H1 (cell line): ENCODE data around the gene ZBTB11. TPM values are rescaled to one million over a fixed set of nuclear protein-coding genes. Genes with fewer than 3 reads are reported as not detected.

Experiments
- CTCF ChIA-PET: fragments of 300-600 bp; sonication (Branson Sonifier 250); formaldehyde crosslinking; loops from one replicate; lab custom pipeline; 2021; ENCODE audit not compliant: partially characterized antibody; lab: Charles Lee
- POLR2A ChIA-PET: fragments of 300-600 bp; sonication (Branson Sonifier 250); formaldehyde crosslinking; loops from one replicate; lab custom pipeline; 2021; ENCODE audit warnings: inconsistent platforms; ENCODE audit not compliant: partially characterized antibody; lab: Charles Lee
- DNase-seq, 2 experiments: peaks; one replicate each; pipeline versions ENCODE4 v3.0.0 to v3.0.0-alpha.2; 2010 to 2022; ENCODE audit warnings: low spot score in 2 of 2, low read depth in 1 of 2, mixed read lengths in 1 of 2
- FAIRE-seq: peaks from 2 replicates; lab custom pipeline; 2011; peaks lifted over from hg19 to GRCh38; lab: Jason Lieb, UNC
- H2AFZ ChIP-seq: 2 replicates; pipeline ENCODE4 v1.8.1; 2012; ENCODE audit warnings: low read length, inconsistent platforms
- H2AK5ac ChIP-seq: 2 replicates; pipeline ENCODE4 v1.6.1; 2013; ENCODE audit warnings: low read depth, low read length
- H2BK120ac ChIP-seq: replicated peaks from 2 replicates; pipeline ENCODE3; 2013; ENCODE audit warnings: low read depth, low read length, inconsistent platforms
- H2BK12ac ChIP-seq: 2 replicates; pipeline ENCODE4 v1.6.1; 2013; ENCODE audit warnings: low read depth, low read length
- H2BK15ac ChIP-seq: 2 replicates; pipeline ENCODE4 v1.6.1; 2013; ENCODE audit warnings: low read length
- H2BK20ac ChIP-seq: 2 replicates; pipeline ENCODE4 v1.6.1; 2013; ENCODE audit warnings: low read length
- H2BK5ac ChIP-seq: 2 replicates; pipeline ENCODE4 v1.6.1; 2013; ENCODE audit warnings: low read depth, low read length
- H3K14ac ChIP-seq: 2 replicates; pipeline ENCODE4 v1.6.1; 2013; ENCODE audit warnings: inconsistent platforms; ENCODE audit not compliant: insufficient read length
- H3K18ac ChIP-seq: 2 replicates; pipeline ENCODE4 v1.6.1; 2013; ENCODE audit warnings: low read length; ENCODE audit errors: extremely low read depth
- H3K23ac ChIP-seq: 2 replicates; pipeline ENCODE4 v1.6.1; 2013; ENCODE audit warnings: inconsistent platforms; ENCODE audit not compliant: insufficient read length
- H3K23me2 ChIP-seq: 2 replicates; pipeline ENCODE4 v1.6.1; 2013; ENCODE audit warnings: low read depth, low read length
- H3K27ac ChIP-seq: 2 replicates; pipeline ENCODE4 v1.6.1; 2011; ENCODE audit warnings: low read depth, low read length, inconsistent platforms
- H3K27me3 ChIP-seq, 4 experiments: replicated peaks in 1 of 4; 1 replicate in 1 of 4; 2 replicates in 3 of 4; pipeline versions ENCODE4 v1.6.1 to v1.8.1; 2011 to 2013; ENCODE audit warnings: low read length in 3 of 4, mild to moderate bottlenecking in 3 of 4, inconsistent platforms in 2 of 4, mixed read lengths in 2 of 4, moderate library complexity in 1 of 4; ENCODE audit not compliant: control insufficient read depth in 3 of 4, insufficient read depth in 3 of 4; ENCODE audit errors: extremely low read depth in 1 of 4
- H3K36me3 ChIP-seq, 4 experiments: 2 replicates each; pipeline versions ENCODE4 v1.6.1 to v1.8.1; 2011 to 2013; ENCODE audit warnings: mild to moderate bottlenecking in 4 of 4, low read length in 3 of 4, moderate library complexity in 2 of 4, control low read depth in 1 of 4, inconsistent platforms in 1 of 4; ENCODE audit not compliant: insufficient read depth in 4 of 4, control insufficient read depth in 2 of 4
- H3K4ac ChIP-seq: replicated peaks from 2 replicates; pipeline ENCODE3; 2013; ENCODE audit warnings: low read length, low read depth, mixed read lengths, inconsistent platforms; ENCODE audit not compliant: insufficient read length
- H3K4me1 ChIP-seq, 4 experiments: replicated peaks in 1 of 4; 1 replicate in 1 of 4; 2 replicates in 3 of 4; pipeline versions ENCODE4 v1.6.1 to v1.8.1; 2011 to 2013; ENCODE audit warnings: low read length in 3 of 4, inconsistent platforms in 2 of 4, mixed read lengths in 1 of 4; ENCODE audit not compliant: insufficient read depth in 4 of 4, control insufficient read depth in 3 of 4
- H3K4me2 ChIP-seq, 2 experiments: 2 replicates each; pipeline versions ENCODE4 v1.6.1 to v1.8.1; 2011 to 2013; ENCODE audit warnings: low read depth in 2 of 2, low read length in 2 of 2, control low read depth in 1 of 2, inconsistent platforms in 1 of 2, mild to moderate bottlenecking in 1 of 2; ENCODE audit not compliant: insufficient read depth in 1 of 2
- H3K4me3 ChIP-seq, 4 experiments: fragments of 200-600, 300-600 bp in 1 of 4; sonication (generic), shearing (Covaris generic), sonication (Bioruptor Twin) in 1 of 4; 2 replicates each; pipeline versions ENCODE4 v1.5.1 to v1.8.1; 2011 to 2016; ENCODE audit warnings: low read length in 4 of 4, low read depth in 3 of 4, control low read depth in 2 of 4, inconsistent platforms in 2 of 4, mild to moderate bottlenecking in 2 of 4, mixed read lengths in 1 of 4, moderate library complexity in 1 of 4; ENCODE audit not compliant: insufficient read depth in 2 of 4; ENCODE audit errors: extremely low read depth in 1 of 4
- H3K56ac ChIP-seq: replicated peaks from 2 replicates; pipeline ENCODE3; 2013; ENCODE audit warnings: low read depth, mild to moderate bottlenecking, mixed read lengths, low read length, inconsistent platforms; ENCODE audit not compliant: insufficient read length
- H3K79me1 ChIP-seq: 2 replicates; pipeline ENCODE4 v1.6.1; 2013; ENCODE audit warnings: low read depth, low read length, control low read depth
- H3K79me2 ChIP-seq, 2 experiments: 2 replicates each; pipeline versions ENCODE4 v1.6.1 to v1.8.1; 2012 to 2013; ENCODE audit warnings: low read length in 2 of 2, mild to moderate bottlenecking in 2 of 2, inconsistent platforms in 1 of 2; ENCODE audit not compliant: insufficient read depth in 2 of 2, control insufficient read depth in 1 of 2
- H3K9ac ChIP-seq, 4 experiments: replicated peaks in 1 of 4; 1 replicate in 1 of 4; 2 replicates in 3 of 4; pipeline versions ENCODE4 v1.6.1 to v1.8.1; 2011 to 2013; ENCODE audit warnings: low read depth in 3 of 4, low read length in 3 of 4, control low read depth in 2 of 4, mild to moderate bottlenecking in 2 of 4, moderate library complexity in 2 of 4, inconsistent platforms in 1 of 4; ENCODE audit errors: extremely low read depth in 1 of 4
- H3K9me3 ChIP-seq, 2 experiments: 2 replicates each; pipeline versions ENCODE4 v1.6.1 to v1.8.1; 2012 to 2013; ENCODE audit warnings: mild to moderate bottlenecking in 2 of 2, moderate library complexity in 2 of 2, control low read depth in 1 of 2, inconsistent platforms in 1 of 2, low read depth in 1 of 2, low read length in 1 of 2, mixed read lengths in 1 of 2; ENCODE audit not compliant: insufficient read depth in 2 of 2
- H4K20me1 ChIP-seq, 2 experiments: replicated peaks in 1 of 2; 2 replicates each; pipeline versions ENCODE3 to v1.8.1; 2011 to 2013; ENCODE audit warnings: inconsistent platforms in 2 of 2, low read length in 2 of 2, mild to moderate bottlenecking in 1 of 2; ENCODE audit not compliant: insufficient read depth in 2 of 2, control insufficient read depth in 1 of 2
- H4K5ac ChIP-seq: 2 replicates; pipeline ENCODE4 v1.6.1; 2013; ENCODE audit warnings: low read length, low read depth, mixed read lengths, inconsistent platforms; ENCODE audit not compliant: insufficient read length
- H4K8ac ChIP-seq: 2 replicates; pipeline ENCODE4 v1.8.0; 2013; ENCODE audit warnings: mild to moderate bottlenecking, moderate library complexity, low read length, inconsistent platforms; ENCODE audit not compliant: insufficient read depth; ENCODE audit errors: extremely low read depth
- H4K91ac ChIP-seq: replicated peaks from 2 replicates; pipeline ENCODE3; 2013; ENCODE audit warnings: low read length, mixed read lengths, inconsistent platforms; ENCODE audit not compliant: insufficient read length
- ASH2L ChIP-seq: fragments of 200-600, 300-600 bp; sonication (generic); IDR thresholded peaks from one replicate; pipeline ENCODE4 v1.7.1; 2017; ENCODE audit warnings: low read length
- ATF3 ChIP-seq: IDR thresholded peaks from 2 replicates; pipeline ENCODE4 v1.6.1; 2011; ENCODE audit warnings: low read depth, mild to moderate bottlenecking, low read length; ENCODE audit not compliant: insufficient read depth
- CBX8 ChIP-seq: fragments of 300-800, 300-1000 bp; sonication (generic); IDR thresholded peaks from 2 replicates; pipeline ENCODE4 v1.7.1; 2016; ENCODE audit warnings: low read depth, low read length, borderline replicate concordance
- FOSL1 ChIP-seq: IDR thresholded peaks from 2 replicates; pipeline ENCODE4 v1.6.1; 2011; ENCODE audit warnings: mild to moderate bottlenecking, low read depth, low read length, moderate library complexity; ENCODE audit not compliant: insufficient read depth
- GABPA ChIP-seq: IDR thresholded peaks from 2 replicates; pipeline ENCODE4 v1.6.1; 2011; ENCODE audit warnings: mild to moderate bottlenecking, low read length, moderate library complexity, borderline replicate concordance; ENCODE audit not compliant: insufficient read depth
- HDAC6 ChIP-seq: IDR thresholded peaks from one replicate; pipeline ENCODE4 v1.7.1; 2012; ENCODE audit warnings: low read depth, mild to moderate bottlenecking, inconsistent platforms, low read length, moderate library complexity
- KDM1A ChIP-seq: fragments of 200-600, 300-600 bp; sonication (generic); IDR thresholded peaks from 2 replicates; pipeline ENCODE4 v1.7.1; 2016; ENCODE audit warnings: mild to moderate bottlenecking, low read length, borderline replicate concordance
- KDM5A ChIP-seq: fragments of 200-600 bp; IDR thresholded peaks from 2 replicates; pipeline ENCODE4 v1.7.1; 2012; ENCODE audit warnings: mild to moderate bottlenecking, low read length, inconsistent platforms, mixed read lengths
- SP2 ChIP-seq: IDR thresholded peaks from 2 replicates; pipeline ENCODE4 v1.6.1; 2012; ENCODE audit warnings: mild to moderate bottlenecking, low read length, inconsistent platforms
- TAF1 ChIP-seq: IDR thresholded peaks from 2 replicates; pipeline ENCODE4 v1.6.1; 2011; ENCODE audit warnings: mild to moderate bottlenecking, low read depth, low read length
- TAF7 ChIP-seq: optimal IDR thresholded peaks from 2 replicates; pipeline ENCODE3; 2011; ENCODE audit warnings: low read depth, mild to moderate bottlenecking, inconsistent platforms, low read length, moderate library complexity, borderline replicate concordance
- ZNF274 ChIP-seq: IDR thresholded peaks from 2 replicates; pipeline ENCODE4 v1.7.0; 2012; ENCODE audit warnings: low read length, borderline replicate concordance; ENCODE audit errors: extremely low read depth
- WGBS, 2 experiments: shearing (Covaris generic) in 1 of 2; methylation state at CpG; one replicate each; pipeline versions ENCODE4 v1.1.6 to v1.1.7; 2013 to 2015; ENCODE audit warnings: low lambda C conversion rate in 2 of 2, mixed read lengths in 2 of 2, inconsistent platforms in 1 of 2, low coverage in 1 of 2, missing lambda C conversion rate in 1 of 2; ENCODE audit not compliant: insufficient replicate concordance in 2 of 2, insufficient coverage in 1 of 2, insufficient read length in 1 of 2; ENCODE audit errors: extremely low coverage in 1 of 2, missing lambda C conversion rate in 1 of 2; 5-methylcytosine and 5-hydroxymethylcytosine counted together
- polyA plus RNA-seq, 7 experiments: library from polyadenylated mRNA; depleted of rRNA in 3 of 7; stranded (reverse) in 5 of 7; unstranded in 2 of 7; fragments of >200 nt in 5 of 7; fragments of 200-250 nt in 2 of 7; gene quantifications; 1 replicate in 5 of 7; 2 replicates in 1 of 7; 4 replicates in 1 of 7; pipeline versions ENCODE4 v1.2.1 to v1.2.3, GENCODE V29; 2011 to 2013; ENCODE audit warnings: missing spikeins in 2 of 7, mixed read lengths in 2 of 7
- total RNA-seq: library from RNA; stranded (reverse); fragmentation: NEBNext Ultra II Directional; extraction: Animal tissue kit (Norgen Biotek cat#: 25700); gene quantifications from 2 replicates; pipeline ENCODE4 v1.2.1, GENCODE V29; 2021

ZBTB11 gene
- total and polyA plus RNA-seq, 2 of the 8 experiments (the other 6 are each of a cell fraction or from before 2014, with no cell fraction given): 3.0 to 14.0 TPM

GRCh38 chr3:101675709-101676215, 1.2 kb downstream of the ZBTB11 start:
- ChIA-PET CTCF (interaction anchor here (0.7 to 4.6 kb wide), 6 partner anchors 10 to 1357 kb away, joined by 3 to 29 read pairs (median 3); partner anchors contain the start of genes PCNP and RPL24), POLR2A (interaction anchor here (0.6 to 18.4 kb wide), 11 partner anchors 9 to 116 kb away, joined by 3 to 308 read pairs (median 4); partner anchors contain the start of genes CEP97, PCNP and RPL24)
- Histone ChIP-seq H3K9ac (peak overlapping the region in 3 of 4 experiments; percentile 4 to 71 (median 50); a peak in 4 of 7 replicates), H3K36me3 (peaks cover 7 to 23% (median 12%) of the 10 kb centered on the region in 4 experiments), H4K5ac (no peak overlapping the region), H4K91ac (no peak overlapping the region), H3K4me1 (no peaks in the 10 kb centered on the region; a peak in 2 of 7 replicates), H3K79me1 (peaks cover 3% of the 10 kb centered on the region), H3K23me2 (peaks cover 2% of the 10 kb centered on the region; the same call in 1 of the 2 replicates), H2BK120ac (no peak overlapping the region), H3K4ac (no peak overlapping the region), H3K56ac (no peak overlapping the region), H2BK5ac (no peak overlapping the region), H3K27me3 (no peaks in the 10 kb centered on the region), H3K27ac (no peak overlapping the region), H2AFZ (no peak overlapping the region), H3K14ac (no peak overlapping the region), H4K20me1 (peaks cover 3 to 14% of the 10 kb centered on the region in 2 experiments), H4K8ac (no peak overlapping the region), H3K4me2 (peak overlapping the region; percentile 60 to 76), H2AK5ac (no peak overlapping the region), H3K18ac (no peak overlapping the region; the same call in 1 of the 2 replicates), H3K4me3 (peak overlapping the region; percentile 72 to 98 (median 85)), H3K79me2 (peaks cover 0 to 49% of the 10 kb centered on the region in 2 experiments; a peak in 3 of 4 replicates), H2BK15ac (no peak overlapping the region), H2BK12ac (no peak overlapping the region), H2BK20ac (no peak overlapping the region), H3K23ac (no peak overlapping the region), H3K9me3 (no peaks in the 10 kb centered on the region)
- DNase-seq (no peak), FAIRE-seq (no peak)
- 20% methylated on average over 27 of the region's 27 CpGs; no CpG with 5 or more reads in 1 of the 2 experiments for WGBS, 2 experiments
- TF ChIP-seq ATF3: no peak
- TF ChIP-seq TAF7: no peak
- peak; percentile 64; the same call in 1 of the 2 replicates for TF ChIP-seq KDM1A
- no peak for TF ChIP-seq SP2
- TF ChIP-seq KDM5A: no peak
- TF ChIP-seq FOSL1: no peak
- TF ChIP-seq HDAC6: no peak
- TF ChIP-seq ZNF274: no peak
- no peak for TF ChIP-seq GABPA
- no peak for TF ChIP-seq CBX8
- peak; percentile 65 for TF ChIP-seq ASH2L
- peak; percentile 74 for TF ChIP-seq TAF1
